H9 (cell line): ENCODE measurements around the gene FHOD3. TPM values are rescaled to one million over a fixed set of nuclear protein-coding genes. Genes with fewer than 3 reads are reported as not detected.

Experiments
- DNase-seq: peaks from one replicate; pipeline ENCODE4 v3.0.0-alpha.2; 2017
- H2AFZ ChIP-seq: one replicate; pipeline ENCODE4 v1.6.1; 2013; ENCODE audit warnings: mild to moderate bottlenecking, low read length, control low read depth, moderate library complexity
- H2AK5ac ChIP-seq: 2 replicates; pipeline ENCODE4 v1.6.1; 2013; ENCODE audit warnings: low read length, control low read depth, mixed read lengths; ENCODE audit not compliant: insufficient read length
- H2BK120ac ChIP-seq: one replicate; pipeline ENCODE4 v1.6.1; 2013; ENCODE audit warnings: low read depth, mild to moderate bottlenecking, low read length, control low read depth, inconsistent platforms; ENCODE audit not compliant: poor library complexity, severe bottlenecking
- H2BK12ac ChIP-seq: 2 replicates; pipeline ENCODE4 v1.6.1; 2013; ENCODE audit warnings: low read length, control low read depth, mixed read lengths, low read depth; ENCODE audit not compliant: insufficient read length
- H2BK15ac ChIP-seq: 2 replicates; pipeline ENCODE4 v1.6.1; 2013; ENCODE audit warnings: low read depth, low read length, control low read depth
- H2BK20ac ChIP-seq: one replicate; pipeline ENCODE4 v1.6.1; 2013; ENCODE audit warnings: low read depth, mild to moderate bottlenecking, low read length, control low read depth, inconsistent platforms; ENCODE audit not compliant: poor library complexity, severe bottlenecking
- H2BK5ac ChIP-seq: 2 replicates; pipeline ENCODE4 v1.6.1; 2013; ENCODE audit warnings: low read length, control low read depth, mixed read lengths; ENCODE audit not compliant: insufficient read length
- H3K14ac ChIP-seq: 2 replicates; pipeline ENCODE4 v1.6.1; 2013; ENCODE audit warnings: low read length, control low read depth; ENCODE audit not compliant: insufficient read depth
- H3K18ac ChIP-seq: 2 replicates; pipeline ENCODE4 v1.6.1; 2013; ENCODE audit warnings: low read depth, mild to moderate bottlenecking, mixed read lengths, low read length, control low read depth; ENCODE audit not compliant: insufficient read length
- H3K23ac ChIP-seq: 2 replicates; pipeline ENCODE4 v1.6.1; 2013; ENCODE audit warnings: low read length, control low read depth, mixed read lengths, low read depth; ENCODE audit not compliant: insufficient read length
- H3K23me2 ChIP-seq: 2 replicates; pipeline ENCODE4 v1.6.1; 2013; ENCODE audit warnings: low read depth, mild to moderate bottlenecking, mixed read lengths, low read length, control low read depth; ENCODE audit not compliant: insufficient read length, poor library complexity, severe bottlenecking
- H3K27ac ChIP-seq: 2 replicates; pipeline ENCODE4 v1.5.1; 2013; ENCODE audit warnings: low read length, control low read depth, mixed read lengths, low read depth; ENCODE audit not compliant: insufficient read length
- H3K27me3 ChIP-seq: 2 replicates; pipeline ENCODE4 v1.6.1; 2013; ENCODE audit warnings: low read length, control low read depth, inconsistent platforms; ENCODE audit not compliant: insufficient read depth
- H3K4ac ChIP-seq: 2 replicates; pipeline ENCODE4 v1.6.1; 2013; ENCODE audit warnings: low read depth, mild to moderate bottlenecking, control low read depth, inconsistent platforms, low read length, moderate library complexity
- H3K4me1 ChIP-seq: 2 replicates; pipeline ENCODE4 v1.6.1; 2013; ENCODE audit warnings: low read length, control low read depth, inconsistent platforms; ENCODE audit not compliant: insufficient read depth
- H3K4me2 ChIP-seq: 2 replicates; pipeline ENCODE4 v1.6.1; 2013; ENCODE audit warnings: low read length, control low read depth, mixed read lengths; ENCODE audit not compliant: insufficient read length, insufficient read depth
- H3K56ac ChIP-seq: 2 replicates; pipeline ENCODE4 v1.6.1; 2013; ENCODE audit warnings: low read depth, mild to moderate bottlenecking, mixed read lengths, low read length, control low read depth; ENCODE audit not compliant: insufficient read length
- H3K79me1 ChIP-seq: 2 replicates; pipeline ENCODE4 v1.6.1; 2013; ENCODE audit warnings: low read depth, mild to moderate bottlenecking, moderate library complexity, low read length, control low read depth, inconsistent platforms; ENCODE audit not compliant: insufficient read depth, poor library complexity, severe bottlenecking
- H3K79me2 ChIP-seq: 2 replicates; pipeline ENCODE4 v1.6.1; 2013; ENCODE audit warnings: low read length, control low read depth, inconsistent platforms; ENCODE audit not compliant: insufficient read depth
- H3K9ac ChIP-seq: 2 replicates; pipeline ENCODE4 v1.6.1; 2013; ENCODE audit warnings: low read length, control low read depth, mixed read lengths; ENCODE audit not compliant: insufficient read length; ENCODE audit errors: extremely low read depth
- H3K9me3 ChIP-seq: one replicate; pipeline ENCODE4 v1.6.1; 2013; ENCODE audit warnings: low read depth, low read length, inconsistent platforms; ENCODE audit not compliant: control insufficient read depth
- H3T11ph ChIP-seq: one replicate; pipeline ENCODE4 v1.6.1; 2013; ENCODE audit warnings: mild to moderate bottlenecking, low read length, control low read depth, inconsistent platforms
- H4K20me1 ChIP-seq: one replicate; pipeline ENCODE4 v1.6.1; 2013; ENCODE audit not compliant: control insufficient read depth, insufficient read length, insufficient read depth
- H4K5ac ChIP-seq: 2 replicates; pipeline ENCODE4 v1.6.1; 2013; ENCODE audit warnings: low read depth, mild to moderate bottlenecking, mixed read lengths, low read length, control low read depth; ENCODE audit not compliant: insufficient read length
- H4K8ac ChIP-seq: replicated peaks from 2 replicates; pipeline ENCODE4 v1.6.1; 2013; ENCODE audit warnings: low read length, control low read depth, mixed read lengths, low read depth; ENCODE audit not compliant: insufficient read length
- H4K91ac ChIP-seq: 2 replicates; pipeline ENCODE4 v1.6.1; 2013; ENCODE audit warnings: low read depth, mild to moderate bottlenecking, moderate library complexity, mixed read lengths, low read length, control low read depth; ENCODE audit not compliant: insufficient read length
- H3K27ac Mint-ChIP-seq, 3 experiments: 2 replicates in 2 of 3; 3 replicates in 1 of 3; pipeline ENCODE4 v1.8.0; 2020 to 2021; ENCODE audit warnings: mixed read lengths in 3 of 3, mild to moderate bottlenecking in 1 of 3, moderate library complexity in 1 of 3
- H3K27me3 Mint-ChIP-seq: 2 replicates; pipeline ENCODE4 v1.8.0; 2021; ENCODE audit warnings: low read depth, mild to moderate bottlenecking, moderate library complexity, mixed read lengths
- H3K36me3 Mint-ChIP-seq, 3 experiments: 2 replicates in 2 of 3; 3 replicates in 1 of 3; pipeline ENCODE4 v1.8.0; 2020 to 2021; ENCODE audit warnings: low read depth in 3 of 3, mixed read lengths in 3 of 3; ENCODE audit not compliant: insufficient read depth in 1 of 3
- H3K4me1 Mint-ChIP-seq, 2 experiments: 2 replicates each; pipeline ENCODE4 v1.8.0; 2020; ENCODE audit warnings: mixed read lengths in 2 of 2
- H3K4me3 Mint-ChIP-seq, 2 experiments: 2 replicates in 1 of 2; 3 replicates in 1 of 2; pipeline ENCODE4 v1.8.0; 2020 to 2021; ENCODE audit warnings: mild to moderate bottlenecking in 2 of 2, mixed read lengths in 2 of 2, moderate library complexity in 1 of 2
- H3K9me3 Mint-ChIP-seq, 2 experiments: 2 replicates in 1 of 2; 3 replicates in 1 of 2; pipeline ENCODE4 v1.8.0; 2020; ENCODE audit warnings: mild to moderate bottlenecking in 2 of 2, mixed read lengths in 2 of 2, moderate library complexity in 1 of 2
- CTCF ChIP-seq: fragments of 200-600 bp; sonication (generic); conservative IDR thresholded peaks from 3 replicates; pipeline ENCODE4 v1.8.0; 2021; ENCODE audit warnings: antibody characterized with exemption, mild to moderate bottlenecking
- WGBS: extraction: QIAGEN DNeasy Blood & Tissue Kit; methylation state at CpG from one replicate; pipeline ENCODE4 v1.1.7; 2013; ENCODE audit warnings: missing lambda C conversion rate, low lambda C conversion rate, mixed read lengths; ENCODE audit not compliant: insufficient read length; ENCODE audit errors: extremely low coverage; 5-methylcytosine and 5-hydroxymethylcytosine counted together
- total RNA-seq: library from RNA; stranded (reverse); gene quantifications from 2 replicates; pipeline ENCODE4 v1.2.1, GENCODE V29; 2021

Gene FHOD3
- total RNA-seq, 1 experiment from 2014 or later, result 8.0 TPM

DNA sequence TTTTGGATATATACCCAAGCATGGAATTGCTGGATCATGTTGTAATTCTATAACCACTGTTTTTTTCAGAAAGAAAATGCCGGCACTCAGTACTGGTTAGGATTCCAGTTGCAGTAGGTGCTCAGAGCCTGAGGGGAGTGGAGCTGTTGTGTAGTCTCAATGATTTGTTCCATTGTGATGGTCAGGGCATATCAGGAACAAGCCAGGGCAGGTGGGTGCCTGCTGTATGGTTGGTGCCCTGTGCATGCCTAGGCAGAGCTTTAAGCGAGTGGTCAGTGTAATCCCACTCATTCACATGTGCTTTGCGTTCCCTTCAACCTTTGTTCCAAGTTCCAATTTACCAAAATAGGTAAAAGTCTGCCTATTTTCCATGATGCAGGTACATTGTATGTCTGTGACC is 100.9 kb downstream of the FHOD3 start:
- no peak overlapping the region for H2BK5ac ChIP-seq
- H3K27me3 ChIP-seq, result no peaks in the 10 kb centered on the region
- no peaks in the 10 kb centered on the region for H3K23me2 ChIP-seq
- WGBS, result no CpG with 5 or more reads among the region's 3 CpGs
- no peak overlapping the region for H3K18ac ChIP-seq
- no peak overlapping the region for H2AK5ac ChIP-seq
- no peak overlapping the region for H3K27ac Mint-ChIP-seq
- H4K8ac ChIP-seq, result no peak overlapping the region
- no peak overlapping the region for H2BK20ac ChIP-seq
- no peak overlapping the region for H3K4me3 Mint-ChIP-seq
- H3K9me3 ChIP-seq, result no peaks in the 10 kb centered on the region
- H3K56ac ChIP-seq, result no peak overlapping the region
- H3K4me1 Mint-ChIP-seq, result peaks cover 11% of the 10 kb centered on the region in 2 experiments
- peaks cover 9 to 31% (median 14%) of the 10 kb centered on the region in 3 experiments; a peak in 6 of 7 replicates for H3K36me3 Mint-ChIP-seq
- no peaks in the 10 kb centered on the region for H3K79me2 ChIP-seq
- H3K23ac ChIP-seq, result no peak overlapping the region
- no peak overlapping the region for H3K4me2 ChIP-seq
- no peak overlapping the region for H4K91ac ChIP-seq
- TF ChIP-seq CTCF, result no peak
- no peak overlapping the region for H3T11ph ChIP-seq
- H4K20me1 ChIP-seq, result no peaks in the 10 kb centered on the region
- no peak overlapping the region for H2BK12ac ChIP-seq
- no peak overlapping the region for H3K27ac ChIP-seq
- no peak overlapping the region for H4K5ac ChIP-seq
- H2BK120ac ChIP-seq, result no peak overlapping the region
- H3K4me1 ChIP-seq, result no peaks in the 10 kb centered on the region
- no peak overlapping the region for H3K4ac ChIP-seq
- no peaks in the 10 kb centered on the region for H3K79me1 ChIP-seq
- H3K9ac ChIP-seq, result no peak overlapping the region
- H2BK15ac ChIP-seq, result no peak overlapping the region
- no peak overlapping the region; the same call in 1 of the 2 replicates for H3K14ac ChIP-seq
- peaks cover 26 to 27% of the 10 kb centered on the region in 2 experiments for H3K9me3 Mint-ChIP-seq
- H3K27me3 Mint-ChIP-seq, result no peaks in the 10 kb centered on the region; the same call in 1 of the 2 replicates
- no peak overlapping the region for H2AFZ ChIP-seq
- no peak for DNase-seq
